ENCODE measurements around the gene C5orf52. TPM values are rescaled to one million over a fixed set of nuclear protein-coding genes. Genes with fewer than 3 reads are reported as not detected.
A peak's percentile ranks its signal among the peaks of the same experiment; 100 is the strongest.

C5orf52 gene
- total RNA-seq, 1 donor from 2014 or later: not detected

GRCh38 chr5:157657516-157657915 lies 13.8 kb upstream of the C5orf52 start:
- H3K9me3 Mint-ChIP-seq (ENCODE audit: unreplicated experiment): peaks cover 21% of the 10 kb centered on the region
- no peak for DNase-seq (ENCODE audit: extremely low spot score, unreplicated experiment)
- TF ChIP-seq CTCF (IDR thresholded peaks at IDR 0.05): no peak
- no peak overlapping the region for H3K27ac Mint-ChIP-seq (ENCODE audit: unreplicated experiment)
- no peaks in the 10 kb centered on the region for H3K4me1 Mint-ChIP-seq (ENCODE audit: unreplicated experiment)
- no peak overlapping the region for H3K4me3 Mint-ChIP-seq (ENCODE audit: unreplicated experiment)
- peaks cover 6% of the 10 kb centered on the region for H3K27me3 Mint-ChIP-seq (ENCODE audit: unreplicated experiment)
- peaks cover 4% of the 10 kb centered on the region for H3K36me3 Mint-ChIP-seq (ENCODE audit: unreplicated experiment)

GRCh38 chr5:157658893-157659292 lies 12.4 kb upstream of the C5orf52 start:
- Mint-ChIP-seq H3K4me3 (ENCODE audit: unreplicated experiment) (no peak overlapping the region), H3K9me3 (ENCODE audit: unreplicated experiment) (peaks cover 17% of the 10 kb centered on the region), H3K36me3 (ENCODE audit: unreplicated experiment) (peaks cover 4% of the 10 kb centered on the region), H3K27ac (ENCODE audit: unreplicated experiment) (no peak overlapping the region), H3K4me1 (ENCODE audit: unreplicated experiment) (no peaks in the 10 kb centered on the region), H3K27me3 (ENCODE audit: unreplicated experiment) (peaks cover 6% of the 10 kb centered on the region)
- no peak for DNase-seq (ENCODE audit: extremely low spot score, unreplicated experiment)
- no peak for TF ChIP-seq CTCF (IDR thresholded peaks at IDR 0.05)

- no peaks in the 10 kb centered on the region for H3K4me1 Mint-ChIP-seq (ENCODE audit: unreplicated experiment)
- H3K4me3 Mint-ChIP-seq (ENCODE audit: unreplicated experiment): no peak overlapping the region
- peaks cover 6% of the 10 kb centered on the region for H3K27me3 Mint-ChIP-seq (ENCODE audit: unreplicated experiment)
- peaks cover 4% of the 10 kb centered on the region for H3K36me3 Mint-ChIP-seq (ENCODE audit: unreplicated experiment)
- peaks cover 17% of the 10 kb centered on the region for H3K9me3 Mint-ChIP-seq (ENCODE audit: unreplicated experiment)
- no peak for DNase-seq (ENCODE audit: extremely low spot score, unreplicated experiment)
- no peak overlapping the region for H3K27ac Mint-ChIP-seq (ENCODE audit: unreplicated experiment)
- TF ChIP-seq CTCF (IDR thresholded peaks at IDR 0.05): no peak
Measured at GRCh38 chr5:157659868-157660660, 11.3 kb upstream of the C5orf52 start.

- Mint-ChIP-seq H3K27ac (ENCODE audit: unreplicated experiment) (no peak overlapping the region), H3K4me3 (ENCODE audit: unreplicated experiment) (no peak overlapping the region), H3K27me3 (ENCODE audit: unreplicated experiment) (peaks cover 3% of the 10 kb centered on the region), H3K36me3 (ENCODE audit: unreplicated experiment) (peaks cover 2% of the 10 kb centered on the region), H3K9me3 (ENCODE audit: unreplicated experiment) (peaks cover 12% of the 10 kb centered on the region), H3K4me1 (ENCODE audit: unreplicated experiment) (peaks cover 4% of the 10 kb centered on the region)
- DNase-seq (ENCODE audit: extremely low spot score, unreplicated experiment): no peak
- no peak for TF ChIP-seq CTCF (IDR thresholded peaks at IDR 0.05)
Measured at GRCh38 chr5:157665467-157666070, 5.8 kb upstream of the C5orf52 start.

GRCh38 chr5:157668356-157668755 lies 3.0 kb upstream of the C5orf52 start:
- H3K27ac Mint-ChIP-seq (ENCODE audit: unreplicated experiment): no peak overlapping the region
- H3K36me3 Mint-ChIP-seq (ENCODE audit: unreplicated experiment): no peaks in the 10 kb centered on the region
- H3K4me3 Mint-ChIP-seq (ENCODE audit: unreplicated experiment): no peak overlapping the region
- H3K27me3 Mint-ChIP-seq (ENCODE audit: unreplicated experiment): no peaks in the 10 kb centered on the region
- TF ChIP-seq CTCF (IDR thresholded peaks at IDR 0.05): no peak
- no peaks in the 10 kb centered on the region for H3K9me3 Mint-ChIP-seq (ENCODE audit: unreplicated experiment)
- DNase-seq (ENCODE audit: extremely low spot score, unreplicated experiment): peak; percentile 48
- peaks cover 6% of the 10 kb centered on the region for H3K4me1 Mint-ChIP-seq (ENCODE audit: unreplicated experiment)

All from osteocyte (in vitro differentiated cells).